GM19324 (cell line): ENCODE measurements around the gene MAPK7.

Source experiments
- ATAC-seq: cut with Tn5 transposase; IDR thresholded peaks from one replicate; pipeline ENCODE4 v1.9.1; 2021; ENCODE audit warnings: mild to moderate bottlenecking, moderate library complexity; ENCODE audit not compliant: unreplicated experiment, low FRiP score

The MAPK7 gene

DNA sequence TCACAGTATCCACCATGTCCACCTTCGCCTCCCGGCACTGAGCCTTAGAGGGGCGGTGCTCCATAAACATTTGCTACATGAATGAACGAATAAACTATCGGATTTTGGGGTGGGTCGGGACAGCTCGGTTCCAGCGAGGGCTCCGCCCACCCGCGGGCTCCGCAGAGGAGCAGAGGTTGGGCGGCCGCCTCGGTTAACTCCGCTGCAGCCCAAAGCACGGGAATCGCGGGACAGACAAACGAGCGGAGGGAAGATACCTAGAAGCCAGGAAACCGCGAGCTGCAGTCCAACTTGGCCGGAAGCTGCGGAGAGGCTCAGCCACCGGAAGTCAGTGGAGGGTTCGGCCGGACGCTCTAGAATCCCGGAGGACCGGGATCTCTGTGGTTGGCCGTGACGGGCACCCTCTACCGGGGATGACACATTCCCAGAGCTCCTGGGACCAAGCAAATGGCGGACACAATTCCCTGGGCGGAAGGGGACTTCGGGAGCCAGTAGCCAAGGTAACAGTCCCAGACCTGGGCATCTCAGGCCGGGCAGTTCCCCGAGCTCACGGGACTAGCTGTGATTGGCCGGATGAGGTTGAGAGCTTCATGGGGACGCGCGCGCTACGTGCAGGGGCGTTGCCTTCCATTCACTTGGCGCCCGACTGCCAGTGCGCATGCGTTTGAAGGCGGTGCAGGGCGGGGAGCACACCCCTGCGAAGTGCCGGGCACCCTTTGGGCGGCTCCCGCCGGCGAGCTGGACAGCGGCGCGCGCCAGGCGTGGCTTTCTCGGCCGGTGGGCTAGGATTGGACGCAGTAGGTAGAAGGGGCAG lies 489 bp upstream of the MAPK7 start:
- ATAC-seq = peak; percentile 95

DNA sequence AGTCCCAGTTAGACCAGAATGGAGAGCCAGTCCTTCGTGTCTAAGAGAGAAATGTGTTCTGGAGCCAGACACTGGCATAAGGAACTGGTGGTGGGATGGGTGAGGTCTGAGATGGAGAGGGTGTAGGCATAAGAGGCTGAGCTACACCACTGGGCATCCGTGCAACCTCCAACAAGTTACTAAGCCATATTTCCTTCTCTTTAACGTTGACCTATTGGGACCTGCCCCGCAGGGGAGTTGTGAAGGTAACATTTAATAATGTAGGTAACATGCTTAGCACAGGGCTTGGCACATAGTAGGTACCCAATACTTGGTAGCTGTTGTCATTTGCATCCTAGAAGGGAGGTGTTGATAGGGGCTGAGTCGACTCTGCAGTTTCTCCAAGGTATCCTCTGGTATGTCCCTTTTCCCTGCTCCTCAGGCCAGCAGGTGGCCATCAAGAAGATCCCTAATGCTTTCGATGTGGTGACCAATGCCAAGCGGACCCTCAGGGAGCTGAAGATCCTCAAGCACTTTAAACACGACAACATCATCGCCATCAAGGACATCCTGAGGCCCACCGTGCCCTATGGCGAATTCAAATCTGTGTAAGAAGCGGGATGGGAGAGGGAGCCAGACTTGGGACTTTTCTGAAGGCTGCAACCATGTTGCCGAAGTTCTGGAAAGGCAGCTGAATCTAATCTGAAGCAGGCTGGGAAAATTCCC lies 1.2 kb downstream of the MAPK7 start:
- no peak for ATAC-seq

DNA sequence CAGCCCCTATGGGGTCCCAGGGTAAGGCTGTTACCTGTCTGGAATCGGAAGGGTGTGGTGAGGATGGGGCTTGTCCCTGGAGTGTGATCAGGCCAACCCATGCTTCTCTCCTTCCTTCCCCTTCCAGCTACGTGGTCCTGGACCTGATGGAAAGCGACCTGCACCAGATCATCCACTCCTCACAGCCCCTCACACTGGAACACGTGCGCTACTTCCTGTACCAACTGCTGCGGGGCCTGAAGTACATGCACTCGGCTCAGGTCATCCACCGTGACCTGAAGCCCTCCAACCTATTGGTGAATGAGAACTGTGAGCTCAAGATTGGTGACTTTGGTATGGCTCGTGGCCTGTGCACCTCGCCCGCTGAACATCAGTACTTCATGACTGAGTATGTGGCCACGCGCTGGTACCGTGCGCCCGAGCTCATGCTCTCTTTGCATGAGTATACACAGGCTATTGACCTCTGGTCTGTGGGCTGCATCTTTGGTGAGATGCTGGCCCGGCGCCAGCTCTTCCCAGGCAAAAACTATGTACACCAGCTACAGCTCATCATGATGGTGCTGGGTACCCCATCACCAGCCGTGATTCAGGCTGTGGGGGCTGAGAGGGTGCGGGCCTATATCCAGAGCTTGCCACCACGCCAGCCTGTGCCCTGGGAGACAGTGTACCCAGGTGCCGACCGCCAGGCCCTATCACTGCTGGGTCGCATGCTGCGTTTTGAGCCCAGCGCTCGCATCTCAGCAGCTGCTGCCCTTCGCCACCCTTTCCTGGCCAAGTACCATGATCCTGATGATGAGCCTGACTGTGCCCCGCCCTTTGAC lies 2.4 kb downstream of the MAPK7 start:
- no peak for ATAC-seq

DNA sequence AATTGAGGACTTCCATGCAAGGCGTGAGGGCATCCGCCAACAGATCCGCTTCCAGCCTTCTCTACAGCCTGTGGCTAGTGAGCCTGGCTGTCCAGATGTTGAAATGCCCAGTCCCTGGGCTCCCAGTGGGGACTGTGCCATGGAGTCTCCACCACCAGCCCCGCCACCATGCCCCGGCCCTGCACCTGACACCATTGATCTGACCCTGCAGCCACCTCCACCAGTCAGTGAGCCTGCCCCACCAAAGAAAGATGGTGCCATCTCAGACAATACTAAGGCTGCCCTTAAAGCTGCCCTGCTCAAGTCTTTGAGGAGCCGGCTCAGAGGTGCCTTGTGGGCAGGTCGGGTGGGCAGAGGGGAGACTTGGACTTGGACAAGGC lies 3.1 kb downstream of the MAPK7 start:
- no peak for ATAC-seq

DNA sequence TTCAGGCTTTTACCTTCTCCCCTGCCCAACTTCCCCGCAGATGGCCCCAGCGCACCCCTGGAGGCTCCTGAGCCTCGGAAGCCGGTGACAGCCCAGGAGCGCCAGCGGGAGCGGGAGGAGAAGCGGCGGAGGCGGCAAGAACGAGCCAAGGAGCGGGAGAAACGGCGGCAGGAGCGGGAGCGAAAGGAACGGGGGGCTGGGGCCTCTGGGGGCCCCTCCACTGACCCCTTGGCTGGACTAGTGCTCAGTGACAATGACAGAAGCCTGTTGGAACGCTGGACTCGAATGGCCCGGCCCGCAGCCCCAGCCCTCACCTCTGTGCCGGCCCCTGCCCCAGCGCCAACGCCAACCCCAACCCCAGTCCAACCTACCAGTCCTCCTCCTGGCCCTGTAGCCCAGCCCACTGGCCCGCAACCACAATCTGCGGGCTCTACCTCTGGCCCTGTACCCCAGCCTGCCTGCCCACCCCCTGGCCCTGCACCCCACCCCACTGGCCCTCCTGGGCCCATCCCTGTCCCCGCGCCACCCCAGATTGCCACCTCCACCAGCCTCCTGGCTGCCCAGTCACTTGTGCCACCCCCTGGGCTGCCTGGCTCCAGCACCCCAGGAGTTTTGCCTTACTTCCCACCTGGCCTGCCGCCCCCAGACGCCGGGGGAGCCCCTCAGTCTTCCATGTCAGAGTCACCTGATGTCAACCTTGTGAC lies 3.6 kb downstream of the MAPK7 start:
- ATAC-seq = no peak

DNA sequence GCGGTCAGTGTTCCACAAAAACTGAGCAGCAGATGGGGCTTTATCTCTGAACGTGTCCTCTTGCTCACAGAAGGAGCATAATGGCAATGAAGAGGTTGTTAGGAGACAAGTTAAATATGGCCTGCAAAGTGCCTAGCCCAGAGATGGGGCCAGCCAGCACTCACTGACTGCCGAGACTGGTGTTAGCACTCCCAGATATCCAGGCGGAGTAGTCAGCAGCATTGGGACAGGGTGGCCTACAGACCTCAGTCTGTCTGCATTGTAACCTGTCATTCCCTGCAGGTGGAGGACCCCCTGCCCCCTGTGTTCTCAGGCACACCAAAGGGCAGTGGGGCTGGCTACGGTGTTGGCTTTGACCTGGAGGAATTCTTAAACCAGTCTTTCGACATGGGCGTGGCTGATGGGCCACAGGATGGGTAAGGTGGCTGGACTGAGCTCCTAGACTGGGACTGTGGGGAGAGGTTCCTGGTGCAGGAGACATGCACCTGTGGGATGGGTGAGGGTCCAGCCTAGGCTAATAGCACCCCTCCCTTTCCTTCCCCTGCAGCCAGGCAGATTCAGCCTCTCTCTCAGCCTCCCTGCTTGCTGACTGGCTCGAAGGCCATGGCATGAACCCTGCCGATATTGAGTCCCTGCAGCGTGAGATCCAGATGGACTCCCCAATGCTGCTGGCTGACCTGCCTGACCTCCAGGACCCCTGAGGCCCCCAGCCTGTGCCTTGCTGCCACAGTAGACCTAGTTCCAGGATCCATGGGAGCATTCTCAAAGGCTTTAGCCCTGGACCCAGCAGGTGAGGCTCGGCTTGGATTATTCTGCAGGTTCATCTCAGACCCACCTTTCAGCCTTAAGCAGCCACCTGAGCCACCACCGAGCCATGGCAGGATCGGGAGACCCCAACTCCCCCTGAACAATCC lies 4.5 kb downstream of the MAPK7 start:
- no peak for ATAC-seq

DNA sequence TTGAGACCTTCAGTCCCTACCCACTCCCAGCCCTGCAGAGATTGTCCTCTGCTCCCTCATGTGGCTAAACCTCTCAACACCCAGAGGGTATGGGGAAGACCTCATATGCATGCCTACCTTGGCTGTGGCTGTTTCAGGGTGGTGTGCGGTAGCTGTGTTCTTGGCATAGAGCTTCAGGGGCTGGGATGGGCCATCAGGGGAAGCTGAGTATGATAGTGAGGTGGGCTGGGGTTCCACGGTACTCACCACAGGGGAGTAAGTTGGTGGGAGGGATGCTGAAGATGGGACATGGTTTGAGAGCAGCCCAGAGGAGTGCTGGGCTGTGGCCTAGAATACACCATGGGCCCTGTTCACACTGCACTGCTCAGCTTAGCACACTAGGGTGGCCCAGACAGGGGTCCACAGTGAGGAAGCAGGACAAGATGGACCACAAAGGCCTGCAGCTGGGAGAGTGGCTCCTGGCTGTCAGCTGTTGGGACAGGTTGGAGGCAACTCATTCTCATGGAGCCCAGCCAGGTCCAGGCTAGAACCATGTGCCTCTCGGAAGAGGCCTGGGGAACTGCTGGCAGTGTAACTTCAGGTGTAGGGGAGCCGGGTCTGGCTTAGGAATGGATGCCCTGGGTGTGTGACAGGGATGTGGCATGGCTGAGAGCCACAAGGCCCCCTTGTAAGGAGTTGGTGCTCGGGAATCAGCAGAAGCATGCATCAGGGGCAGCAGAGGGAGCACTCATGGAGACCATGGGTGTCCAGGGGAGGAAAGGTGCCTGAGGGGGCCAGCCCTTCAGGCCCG lies 5.6 kb downstream of the MAPK7 start:
- ATAC-seq = no peak

DNA sequence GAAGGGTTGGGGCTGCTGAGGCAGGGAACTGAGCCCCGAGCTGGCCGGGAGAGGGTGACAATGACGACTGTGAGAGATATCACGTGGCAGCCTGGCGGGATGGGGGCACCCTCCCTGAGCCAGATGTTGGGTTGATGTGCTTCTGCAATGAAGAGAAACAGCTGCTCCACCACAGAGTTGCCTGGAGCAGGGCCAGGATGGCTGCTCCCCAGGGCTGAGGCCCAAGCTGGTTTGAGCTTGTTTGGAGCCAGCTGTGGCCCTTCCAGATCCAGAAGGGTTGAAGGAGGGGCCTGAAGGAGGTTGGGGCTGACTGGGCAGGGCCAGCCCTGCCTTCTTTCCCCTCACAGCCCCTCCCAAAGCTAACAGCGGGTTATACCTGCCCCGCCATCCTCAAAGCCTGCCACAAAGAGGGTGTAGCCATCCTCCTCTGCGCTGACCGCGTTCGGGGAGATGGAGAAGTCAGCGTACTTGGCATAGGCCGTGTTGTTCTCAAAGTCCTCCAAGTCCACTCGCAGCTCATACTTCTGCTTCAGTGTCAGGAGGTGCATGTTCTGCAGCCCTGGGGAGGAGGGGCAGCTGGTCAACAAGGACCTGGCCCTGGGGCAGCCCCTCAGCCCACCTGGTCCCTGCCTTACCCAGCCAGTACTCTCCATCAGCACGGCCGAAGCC lies 6.6 kb downstream of the MAPK7 start:
- ATAC-seq = no peak

DNA sequence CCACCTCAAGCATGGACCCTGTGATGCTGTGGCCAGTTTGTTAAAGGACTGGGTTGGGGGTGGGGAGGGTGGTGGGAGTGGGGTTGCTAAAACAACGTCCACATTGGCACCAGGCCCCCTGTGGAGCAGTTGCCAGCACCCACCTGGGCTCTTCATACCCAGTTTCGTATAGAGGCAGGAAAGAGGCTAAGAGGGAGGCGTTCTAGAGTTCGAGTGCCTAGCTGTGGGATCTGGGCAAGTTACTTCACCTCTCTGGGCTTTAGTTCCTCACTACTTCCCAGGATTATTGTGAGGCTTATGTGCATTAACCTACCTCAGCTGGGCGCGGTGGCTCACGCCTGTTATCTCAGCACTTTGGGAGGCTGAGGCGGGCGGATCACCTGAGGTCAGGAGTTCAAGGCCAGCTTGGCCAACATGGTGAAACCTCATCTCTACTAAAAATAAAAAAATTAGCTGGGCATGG lies 7.3 kb downstream of the MAPK7 start:
- no peak for ATAC-seq

DNA sequence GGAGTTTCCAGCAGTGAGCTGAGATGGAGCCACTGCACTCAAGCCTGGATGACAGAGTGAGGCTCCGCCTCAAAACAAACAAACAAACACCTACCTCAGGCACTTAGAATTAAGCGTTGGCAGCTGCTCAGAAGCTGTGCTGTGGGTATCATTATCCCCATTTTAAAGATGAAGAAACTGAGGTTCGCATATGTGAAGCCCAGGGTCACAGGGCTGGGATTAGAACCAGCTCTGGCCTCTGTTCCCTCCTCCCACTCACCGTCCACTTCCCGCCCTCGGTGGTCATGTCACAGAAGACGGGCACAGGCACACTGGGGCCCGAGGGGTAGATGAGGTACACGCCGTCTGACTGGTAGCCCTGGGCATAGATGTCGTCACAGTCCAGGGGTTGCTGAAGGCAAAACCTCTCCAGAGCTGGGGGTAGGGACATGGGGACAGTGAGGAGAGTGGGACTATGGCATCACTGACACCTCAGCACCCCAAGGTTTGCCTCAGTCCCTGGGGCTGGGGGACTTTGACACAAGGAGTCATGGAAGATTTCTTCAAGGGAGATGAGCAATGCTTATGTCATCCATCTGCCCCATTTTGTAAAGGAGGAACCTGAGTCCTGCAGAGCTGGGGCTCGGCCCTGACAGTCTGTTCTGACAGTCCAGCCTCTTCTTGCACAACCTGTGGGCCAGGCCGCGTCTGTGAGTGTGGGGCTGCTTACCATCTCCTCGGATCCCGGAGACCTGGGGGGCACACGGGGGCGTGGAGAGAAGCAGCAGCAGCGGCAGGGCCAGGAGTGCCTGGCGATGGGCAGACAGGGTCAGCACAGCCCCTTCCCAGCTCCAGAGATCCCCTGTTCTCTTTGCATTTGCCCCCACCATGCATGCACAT lies 8.0 kb downstream of the MAPK7 start:
- no peak for ATAC-seq

DNA sequence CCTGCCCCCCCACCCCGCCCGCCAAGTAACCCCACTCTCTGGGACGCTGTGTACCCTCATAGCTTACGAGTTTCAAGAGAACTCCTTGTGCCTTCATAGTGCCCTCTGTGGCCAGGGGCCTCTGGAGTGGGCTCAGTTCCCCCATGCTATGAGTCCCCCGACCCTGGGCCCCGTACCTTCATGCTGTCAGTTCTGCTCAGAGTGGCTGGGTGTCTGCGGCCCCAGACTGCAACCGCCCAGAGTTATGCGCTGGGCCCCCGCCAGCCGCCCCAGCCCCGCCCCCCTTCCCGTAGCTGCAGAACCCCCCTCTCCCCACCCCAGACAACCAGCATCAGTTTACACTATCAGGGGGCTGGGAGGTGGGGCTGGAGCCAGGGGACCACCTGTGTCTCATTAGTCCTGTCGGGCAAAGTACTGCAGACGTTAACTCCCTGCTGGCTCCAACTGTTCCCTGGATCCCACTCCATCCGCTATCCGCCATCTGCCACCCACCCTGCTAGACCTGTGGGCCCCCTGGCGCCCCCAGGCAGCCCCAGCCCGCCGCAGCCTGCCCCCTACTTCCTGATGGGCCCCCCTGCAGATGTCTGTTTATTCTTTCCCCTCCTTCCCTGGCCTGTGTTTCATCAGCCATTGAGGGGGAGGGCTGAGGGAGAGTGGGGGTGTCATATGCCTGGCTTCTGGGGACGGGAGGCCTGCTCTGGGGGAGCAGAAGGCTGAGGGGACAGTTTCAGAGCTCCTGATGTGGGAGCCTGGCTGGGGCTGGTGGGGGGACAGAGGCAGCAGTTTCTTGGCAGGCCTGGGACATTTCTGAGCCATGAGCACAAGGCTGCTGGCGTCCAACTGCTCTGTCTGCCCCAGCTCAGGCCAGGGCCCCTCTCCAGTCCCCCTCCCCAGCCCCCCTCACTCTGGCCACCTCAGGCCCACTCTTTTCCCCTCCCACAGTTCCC lies 8.9 kb downstream of the MAPK7 start, which contains the start of gene MFAP4:
TSS of gene MFAP4 (minus strand) at position 217 of the 947 bp plus-strand sequence. CDS start at position 182, 35 bp downstream.
- ATAC-seq = no peak

DNA sequence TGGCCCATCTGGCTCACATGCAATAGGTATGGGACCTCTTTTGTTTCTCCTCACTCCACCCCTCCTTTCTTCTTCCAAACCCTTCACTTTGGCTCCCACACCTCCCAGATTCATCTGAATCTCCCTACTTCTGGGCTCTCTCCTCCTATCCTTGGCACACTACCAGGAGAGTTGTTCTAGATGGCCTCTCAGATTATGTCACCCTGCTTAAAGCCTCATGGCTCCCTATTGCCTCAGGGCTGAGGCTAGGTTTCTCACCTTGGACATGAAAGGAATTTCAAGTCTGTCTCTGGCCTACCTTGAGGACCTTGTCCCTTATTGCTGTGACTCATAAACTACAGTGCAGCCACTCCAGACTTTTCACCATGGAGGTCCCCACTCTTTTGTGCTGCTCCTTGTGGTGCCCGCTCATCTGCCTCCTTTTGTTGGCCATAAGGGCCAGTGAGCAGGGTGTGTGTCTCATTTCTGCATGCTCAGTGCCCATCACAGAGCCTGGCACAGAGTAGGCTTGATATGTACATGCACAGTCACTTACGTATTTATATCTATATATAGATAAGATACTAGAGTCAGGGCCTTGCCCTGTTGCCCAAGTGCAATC lies 9.7 kb downstream of the MAPK7 start:
- no peak for ATAC-seq

DNA sequence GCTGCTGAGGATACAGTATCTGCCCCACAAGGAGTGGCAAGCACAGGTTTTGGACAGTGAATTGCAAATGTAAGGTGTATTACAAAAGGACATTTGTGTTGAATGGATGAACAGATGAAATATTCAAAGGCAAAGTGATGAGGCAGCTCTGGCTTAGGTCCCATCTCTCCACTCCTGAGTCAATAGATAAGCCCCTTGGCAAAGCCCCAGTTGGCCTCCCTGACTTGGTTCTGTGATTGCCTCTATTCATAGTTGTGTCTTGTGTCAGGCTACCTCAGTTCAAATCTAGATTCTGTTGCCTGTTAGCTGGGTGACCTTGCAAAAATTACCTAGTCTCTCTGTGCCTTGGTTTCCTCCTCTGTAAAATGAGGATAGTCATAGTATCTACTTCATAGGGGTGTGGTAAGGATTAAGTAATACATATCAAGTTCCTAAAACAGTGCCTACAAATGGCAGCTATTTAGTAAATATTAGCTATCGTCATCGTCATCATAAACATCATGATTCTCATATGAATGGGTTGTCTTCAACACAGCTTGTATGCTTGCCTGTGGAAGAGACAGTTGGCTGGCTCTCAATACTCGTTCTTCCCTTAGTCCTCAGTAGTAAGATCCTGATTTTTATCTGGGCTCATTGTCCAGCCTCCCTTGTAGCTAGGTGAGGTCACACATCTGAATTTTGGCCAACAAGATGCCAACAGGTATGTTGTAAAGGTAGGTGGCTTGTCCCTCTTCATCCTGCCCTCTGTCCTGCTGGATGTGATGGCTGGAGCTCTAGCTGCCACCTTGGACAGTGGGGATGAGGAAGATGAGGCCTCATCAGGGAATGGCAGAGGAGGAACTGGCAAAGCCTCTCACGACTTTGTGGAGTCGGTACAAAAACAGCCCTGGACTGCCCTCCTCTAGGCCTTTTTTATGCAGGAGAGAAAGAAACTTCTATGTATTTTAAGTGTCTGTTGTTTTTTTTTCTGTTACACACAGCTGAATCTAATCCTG lies 10.8 kb downstream of the MAPK7 start:
- no peak for ATAC-seq

DNA sequence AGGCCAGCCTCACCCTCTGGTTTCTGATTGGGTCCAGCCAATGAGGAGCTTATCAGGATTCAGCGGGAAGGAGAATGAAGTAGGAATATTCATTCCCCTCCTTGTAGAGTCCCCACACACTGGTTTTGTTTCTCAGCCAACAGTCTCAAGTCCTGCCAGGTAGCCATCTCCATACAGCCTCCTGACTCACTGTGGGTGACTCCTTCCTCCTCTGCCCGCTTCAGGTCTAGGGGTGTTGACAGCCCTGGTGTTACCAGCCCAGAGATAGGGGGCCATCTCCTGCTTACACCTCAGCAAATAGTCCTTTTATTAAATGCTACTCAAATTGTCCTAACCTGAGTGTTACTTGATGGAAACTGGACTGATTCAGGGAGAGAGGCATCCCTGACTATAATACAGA lies 12.7 kb downstream of the MAPK7 start:
- ATAC-seq = no peak
